Measurements from ENCODE around the gene C1orf87. TPM values are rescaled to one million over a fixed set of nuclear protein-coding genes. Genes with fewer than 3 reads are reported as not detected.

C1orf87 gene, protein sequence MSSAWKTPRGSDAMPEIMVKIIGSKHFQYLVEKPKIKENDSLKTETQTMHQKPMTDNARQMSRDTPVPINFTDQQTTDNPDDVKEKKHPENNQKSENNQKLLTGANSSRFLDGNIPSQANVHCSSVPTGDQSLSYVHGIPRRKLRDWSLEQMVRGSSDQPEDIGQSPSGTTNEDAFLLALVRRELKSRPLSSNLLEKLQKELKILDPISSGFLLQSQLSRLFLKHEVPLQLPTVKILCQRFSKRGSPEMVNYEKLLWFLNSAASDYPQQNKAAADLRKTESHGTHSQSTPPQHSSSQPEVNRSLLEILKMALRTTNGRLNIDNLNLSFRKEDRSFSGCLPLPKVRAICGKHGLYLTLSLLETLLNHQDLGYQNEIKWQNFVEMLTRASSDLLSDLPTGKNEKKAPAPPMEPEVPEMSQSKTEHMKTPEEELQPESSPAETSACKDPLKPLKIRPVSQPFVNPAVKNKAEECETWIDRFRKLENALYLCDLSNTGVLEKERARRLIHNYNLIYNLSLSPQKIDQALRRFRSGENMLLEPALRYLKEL
- total RNA-seq (2021; ENCODE audit: unreplicated experiment) (not detected), Bru-seq, nascent RNA (percentile 7 among the genes with signal in this experiment), BruChase-seq, experiment 1, labeled RNA remaining after a 6-hour chase (percentile 5 among the genes with signal in this experiment), BruChase-seq, experiment 2, labeled RNA remaining after a 2-hour chase (percentile 7 among the genes with signal in this experiment)
- polyA plus RNA-seq (2012), result 0.07 and 0.14 TPM in 2 replicates
- long read RNA-seq, result 0 reads

DNA sequence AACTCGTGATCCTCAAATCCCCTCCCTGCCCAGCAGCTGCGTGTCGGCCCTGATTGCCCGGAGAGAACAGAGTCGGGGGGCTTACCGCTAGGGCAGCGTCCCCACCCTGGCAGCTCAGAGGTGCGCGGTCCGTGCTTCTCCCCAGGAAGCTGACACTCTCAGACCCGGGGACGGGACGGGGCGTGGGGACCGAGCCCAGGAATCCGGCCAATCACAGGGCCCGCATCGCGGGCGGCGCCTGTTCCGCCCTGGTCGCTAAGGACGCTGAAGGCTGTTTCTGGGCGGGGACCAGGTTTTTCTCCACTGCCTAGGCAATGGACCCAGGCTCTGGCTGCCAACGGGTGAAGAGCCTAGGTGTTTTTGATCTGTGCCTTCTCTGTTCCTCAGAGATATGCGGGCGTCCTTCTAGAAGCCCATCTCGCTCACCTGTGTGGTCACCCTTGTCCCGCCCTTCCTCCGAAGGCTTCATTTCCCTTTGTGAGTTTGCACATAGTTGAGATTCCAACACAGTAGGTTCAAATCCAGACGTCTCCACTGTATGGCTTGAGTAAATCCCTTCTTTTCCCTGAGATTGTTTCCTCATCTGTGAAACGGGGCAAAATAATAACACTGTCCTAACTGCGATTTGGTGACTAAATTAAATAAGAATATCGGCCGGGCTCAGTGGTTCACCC, at the start of gene C1orf87:
TSS of gene C1orf87 (minus strand) at position 166 of the 674 bp plus-strand sequence. CDS start 1,127 bp downstream, outside the sequence.
- Histone ChIP-seq H3K9me2 (ENCODE audit: insufficient read depth) (no peaks in the 10 kb centered on the region), H4K20me1 (ENCODE audit: insufficient read depth) (no peaks in the 10 kb centered on the region), H3K4me3 (replicated peaks in 1 of 2; ENCODE audit: low read depth in 1 of 2, low read length in 2 of 2) (peak within 1 kb of the TSS; percentile 17 to 18; a peak in 1 of 4 replicates), H3K27me3 (ENCODE audit: insufficient read depth, low read length) (peaks cover 43% of the 10 kb centered on the region), H3K36me3 (ENCODE audit: control insufficient read depth in 1 of 2, insufficient read depth in 2 of 2, low read length in 2 of 2) (no peaks in the 10 kb centered on the region), H3K9ac (ENCODE audit: low read length) (no peak within 1 kb of the TSS), H3K4me1 (ENCODE audit: control insufficient read depth in 1 of 2, insufficient read depth in 2 of 2, low read length in 2 of 2) (peaks cover 0 to 8% of the 10 kb centered on the region in 2 experiments; a peak in 1 of 4 replicates), H3K4me2 (ENCODE audit: low read length) (peak within 1 kb of the TSS; percentile 63), H2AFZ (ENCODE audit: low read depth, low read length, poor library complexity, severe bottlenecking) (peak within 1 kb of the TSS; percentile 22), H3K79me2 (ENCODE audit: insufficient read depth, low read length) (no peaks in the 10 kb centered on the region), H3K9me3 (ENCODE audit: control insufficient read depth in 1 of 2, insufficient read depth in 1 of 2, low read depth in 1 of 2, low read length in 2 of 2) (no peaks in the 10 kb centered on the region), H3K27ac (ENCODE audit: low read depth, low read length) (no peak within 1 kb of the TSS)
- intact Hi-C loops (cut with micrococcal nuclease), result no loop called here
- no TSS peak for BruUV-seq (replicated peaks)
- ChIA-PET RAD21 (ENCODE audit: low non-redundant PET in 1 of 2, low total read pairs in 2 of 2, uncharacterized antibody in 2 of 2, unreplicated experiment in 2 of 2) (no interaction called here), CTCF (no interaction called here), POLR2A (no interaction called here)
- DNase-seq (ENCODE audit: low read depth, low spot score) (no peak), ATAC-seq (peak; percentile 92)
- TF ChIP-seq SRF (IDR thresholded peaks at IDR 0.05; ENCODE audit: low read depth) (no peak), YY1 (IDR thresholded peaks at IDR 0.05; ENCODE audit: extremely low read depth, insufficient replicate concordance, low read depth, low read length) (no peak), ZNF274 (IDR thresholded peaks at IDR 0.05; ENCODE audit: low read depth, low read length) (no peak), RAD21 (IDR thresholded peaks at IDR 0.05; ENCODE audit: low read depth) (no peak), EGR1 (IDR thresholded peaks at IDR 0.05; ENCODE audit: low read depth) (no peak), TCF7L2 (IDR thresholded peaks at IDR 0.05; ENCODE audit: borderline replicate concordance, extremely low read depth, insufficient read depth, insufficient read length) (no peak)
- TF ChIP-seq, protein P1, sequence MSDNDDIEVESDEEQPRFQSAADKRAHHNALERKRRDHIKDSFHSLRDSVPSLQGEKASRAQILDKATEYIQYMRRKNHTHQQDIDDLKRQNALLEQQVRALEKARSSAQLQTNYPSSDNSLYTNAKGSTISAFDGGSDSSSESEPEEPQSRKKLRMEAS (IDR thresholded peaks at IDR 0.05), result no peak
